OCI-LY1 (cell line): ENCODE data around the gene STAC3.
A peak's percentile ranks its signal among the peaks of the same experiment; 100 is the strongest.

Experiments
- EZH2 ChIP-seq: fragments of 200-600 bp; sonication (generic), shearing (Covaris generic); IDR thresholded peaks from 2 replicates; pipeline ENCODE4 v1.8.0; 2017; ENCODE audit warnings: borderline replicate concordance, mixed run types, mild to moderate bottlenecking, antibody characterized with exemption, low read length, moderate library complexity, mixed read lengths
- TF ChIP-seq, protein P1 (sequence below): fragments of 200-600 bp; sonication (generic), shearing (Covaris generic); IDR thresholded peaks from 2 replicates; pipeline ENCODE4 v1.5.1; 2017; ENCODE audit warnings: mild to moderate bottlenecking, antibody characterized with exemption, low read length, moderate library complexity, mixed read lengths

DNA sequence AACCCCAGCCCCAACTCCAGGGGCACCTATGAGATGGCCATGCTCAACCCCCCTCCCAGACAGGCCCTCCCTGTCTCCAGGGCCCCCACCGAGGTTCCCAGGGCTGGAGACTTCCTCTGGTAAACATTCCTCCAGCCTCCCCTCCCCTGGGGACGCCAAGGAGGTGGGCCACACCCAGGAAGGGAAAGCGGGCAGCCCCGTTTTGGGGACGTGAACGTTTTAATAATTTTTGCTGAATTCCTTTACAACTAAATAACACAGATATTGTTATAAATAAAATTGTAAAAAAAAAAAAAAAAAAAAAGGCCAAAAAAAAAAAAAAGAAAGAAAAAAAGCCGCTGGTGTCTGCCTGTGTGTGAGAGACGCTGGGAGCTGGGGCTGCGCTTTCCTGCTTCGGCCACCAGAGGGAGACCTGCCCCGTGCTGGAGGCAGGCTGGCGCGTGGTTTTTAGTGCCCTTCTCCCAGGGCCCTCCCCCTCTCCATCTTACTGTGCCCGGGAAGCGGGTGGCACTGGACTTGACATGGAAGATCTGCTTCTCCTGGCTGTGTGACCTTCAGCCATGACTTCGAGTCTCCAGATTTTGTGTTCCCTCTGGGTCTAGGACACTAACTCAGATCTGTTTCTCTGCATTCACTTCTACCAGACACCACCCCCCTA lies 37.8 kb downstream of the STAC3 start:
- TF ChIP-seq, protein P1, sequence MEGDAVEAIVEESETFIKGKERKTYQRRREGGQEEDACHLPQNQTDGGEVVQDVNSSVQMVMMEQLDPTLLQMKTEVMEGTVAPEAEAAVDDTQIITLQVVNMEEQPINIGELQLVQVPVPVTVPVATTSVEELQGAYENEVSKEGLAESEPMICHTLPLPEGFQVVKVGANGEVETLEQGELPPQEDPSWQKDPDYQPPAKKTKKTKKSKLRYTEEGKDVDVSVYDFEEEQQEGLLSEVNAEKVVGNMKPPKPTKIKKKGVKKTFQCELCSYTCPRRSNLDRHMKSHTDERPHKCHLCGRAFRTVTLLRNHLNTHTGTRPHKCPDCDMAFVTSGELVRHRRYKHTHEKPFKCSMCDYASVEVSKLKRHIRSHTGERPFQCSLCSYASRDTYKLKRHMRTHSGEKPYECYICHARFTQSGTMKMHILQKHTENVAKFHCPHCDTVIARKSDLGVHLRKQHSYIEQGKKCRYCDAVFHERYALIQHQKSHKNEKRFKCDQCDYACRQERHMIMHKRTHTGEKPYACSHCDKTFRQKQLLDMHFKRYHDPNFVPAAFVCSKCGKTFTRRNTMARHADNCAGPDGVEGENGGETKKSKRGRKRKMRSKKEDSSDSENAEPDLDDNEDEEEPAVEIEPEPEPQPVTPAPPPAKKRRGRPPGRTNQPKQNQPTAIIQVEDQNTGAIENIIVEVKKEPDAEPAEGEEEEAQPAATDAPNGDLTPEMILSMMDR: peak; percentile 88
- TF ChIP-seq EZH2: no peak
